ENCODE measurements around the gene SHFL.

Gene SHFL

DNA sequence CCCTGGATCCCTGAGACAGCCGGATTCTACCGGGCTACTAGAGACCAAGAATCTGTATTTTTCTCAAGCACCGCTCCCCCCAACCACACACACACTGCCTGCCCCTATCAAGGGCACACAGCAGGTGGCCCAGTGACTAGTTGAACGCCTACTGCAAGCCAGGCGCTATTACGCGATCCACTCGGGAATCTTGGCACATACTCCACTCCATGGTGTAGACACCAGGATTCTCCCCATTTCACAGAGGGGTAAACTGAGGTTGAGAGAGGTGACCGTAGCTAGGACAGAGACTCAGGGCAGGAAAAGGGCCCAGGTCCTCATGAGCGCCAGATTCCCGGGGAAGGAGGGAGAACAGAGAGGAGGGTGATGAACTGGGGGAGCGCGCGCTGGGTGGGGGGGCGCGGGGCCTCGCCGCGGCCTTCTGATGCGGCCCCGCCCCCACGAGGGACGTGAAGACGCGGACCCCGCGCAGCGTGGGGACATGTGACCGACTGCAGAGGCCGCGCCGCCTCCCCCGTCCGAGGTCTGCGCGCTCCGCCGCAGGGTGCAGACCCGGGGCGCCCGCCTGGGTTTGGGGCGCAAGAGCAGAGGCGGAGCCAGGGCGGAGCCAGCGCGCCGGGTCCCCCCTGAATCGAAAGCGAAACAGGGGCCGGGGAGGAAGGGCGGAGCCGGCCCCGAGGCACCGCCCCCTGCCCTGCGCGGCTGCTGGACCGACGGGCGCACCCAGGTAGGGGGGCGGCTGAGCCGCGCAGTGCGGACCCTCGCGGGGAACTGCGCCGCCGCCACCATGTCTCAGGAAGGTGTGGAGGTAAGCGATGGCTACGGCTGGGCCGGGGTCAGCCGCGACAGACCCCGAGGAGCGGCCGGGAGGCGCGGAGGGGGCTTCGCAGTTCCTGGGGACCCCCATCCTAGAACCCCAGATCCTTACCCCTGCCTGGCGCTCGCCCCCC, at the start of gene SHFL:
Gene SHFL, plus strand, starts transcription at position 677 of the 950 bp plus-strand sequence. Its CDS starts 111 bp downstream, at position 788.
- peak in 1 of 2 donors; percentile 76 for DNase-seq (ENCODE audit: low read depth in 2 of 2, low spot score in 1 of 2)

DNA sequence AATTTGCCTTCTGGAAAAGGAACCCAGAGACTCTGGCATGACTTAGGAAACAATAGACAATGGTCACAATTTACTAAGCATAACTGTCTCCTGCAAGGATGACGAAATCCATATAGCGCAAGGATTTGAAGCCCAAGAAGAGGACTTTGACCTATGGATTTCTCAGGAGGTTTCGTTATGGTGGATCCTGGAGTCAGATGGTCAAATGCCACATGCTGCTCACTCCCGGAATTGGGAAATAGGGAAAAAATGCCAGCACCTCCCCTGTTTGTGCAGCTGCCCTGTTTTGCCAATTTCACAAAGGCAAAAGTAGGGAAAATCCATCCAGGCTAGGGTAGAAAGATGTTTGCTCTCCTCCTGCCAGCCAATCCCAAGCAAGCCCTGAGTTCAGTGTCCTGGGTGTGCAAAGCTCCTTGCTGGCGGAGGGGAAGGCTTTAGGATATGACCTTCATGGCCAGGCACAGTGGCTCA, 49.5 kb upstream of the SHFL start:
- DNase-seq (ENCODE audit: low read depth in 2 of 2, low spot score in 1 of 2): no peak

DNA sequence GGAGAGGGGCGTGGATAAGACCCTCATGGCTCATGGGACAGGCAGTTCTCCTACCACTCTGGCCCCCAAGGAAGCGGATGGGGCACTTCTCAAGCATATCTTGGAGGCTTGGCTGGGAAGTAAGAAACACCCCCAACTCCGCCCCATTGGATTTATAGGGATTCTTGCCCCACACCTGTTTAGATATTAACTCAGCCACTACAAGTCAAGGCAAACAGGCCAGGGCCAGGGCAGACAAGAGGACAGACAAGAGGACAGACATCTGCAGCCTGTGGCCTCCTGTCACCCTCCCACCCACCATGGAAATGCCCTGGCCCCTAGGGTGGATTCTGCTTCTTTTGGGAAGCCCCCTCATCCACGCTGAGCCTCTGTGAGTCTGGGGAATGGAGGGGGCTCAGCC, 48.8 kb upstream of the SHFL start:
- no peak for DNase-seq (ENCODE audit: low read depth in 2 of 2, low spot score in 1 of 2)

DNA sequence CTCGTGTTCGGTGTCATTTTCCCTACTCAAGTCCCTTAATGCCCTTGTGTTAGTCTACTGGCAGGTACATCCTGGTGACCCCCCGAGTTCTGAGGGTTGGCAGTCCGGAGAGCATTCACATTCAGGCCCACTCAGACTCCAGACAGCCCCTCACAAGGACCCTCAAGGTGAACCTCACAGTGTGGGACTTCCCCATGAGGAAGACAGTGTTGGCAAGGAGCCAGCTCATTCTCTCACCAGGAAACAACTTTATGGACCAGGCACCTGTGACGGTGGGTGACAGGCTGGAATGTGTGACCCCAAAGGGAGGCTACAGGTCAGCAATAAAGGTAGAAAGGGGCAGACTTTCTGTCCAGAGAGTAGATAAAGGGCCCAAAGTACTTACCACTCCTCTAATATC, 48.3 kb upstream of the SHFL start:
- DNase-seq (ENCODE audit: low read depth in 2 of 2, low spot score in 1 of 2): no peak

DNA sequence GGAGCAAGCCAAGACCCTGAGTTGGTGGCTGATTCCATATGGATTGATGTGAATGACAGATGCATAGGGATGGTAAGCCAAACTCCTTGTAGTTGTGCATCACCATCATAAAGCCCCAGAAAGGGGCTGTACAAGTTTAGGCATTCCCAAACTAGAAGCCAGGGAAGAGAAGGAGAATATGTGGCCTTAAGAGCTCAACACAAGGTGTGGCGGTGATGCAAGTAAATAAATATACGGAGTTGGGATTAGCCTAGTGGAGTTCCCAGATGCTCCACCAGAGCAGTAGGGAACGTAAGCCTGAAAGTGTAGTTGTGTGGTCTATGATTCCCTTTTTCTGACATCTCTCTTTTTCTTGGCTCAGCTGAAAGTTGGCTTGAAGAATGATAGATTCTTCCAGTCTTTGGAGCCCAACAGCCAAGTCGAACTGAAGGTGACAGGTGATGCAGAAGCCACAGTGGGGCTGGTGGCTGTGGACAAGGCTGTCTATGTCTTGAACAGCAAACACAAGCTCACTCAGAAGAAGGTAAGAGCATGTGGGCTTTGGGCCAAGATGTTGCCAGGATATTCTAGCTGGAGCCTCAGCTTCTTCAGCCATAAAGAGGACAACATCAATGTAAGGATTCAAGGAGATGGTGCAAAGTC, 42.7 kb upstream of the SHFL start:
- no peak for DNase-seq (ENCODE audit: low read depth in 2 of 2, low spot score in 1 of 2)

DNA sequence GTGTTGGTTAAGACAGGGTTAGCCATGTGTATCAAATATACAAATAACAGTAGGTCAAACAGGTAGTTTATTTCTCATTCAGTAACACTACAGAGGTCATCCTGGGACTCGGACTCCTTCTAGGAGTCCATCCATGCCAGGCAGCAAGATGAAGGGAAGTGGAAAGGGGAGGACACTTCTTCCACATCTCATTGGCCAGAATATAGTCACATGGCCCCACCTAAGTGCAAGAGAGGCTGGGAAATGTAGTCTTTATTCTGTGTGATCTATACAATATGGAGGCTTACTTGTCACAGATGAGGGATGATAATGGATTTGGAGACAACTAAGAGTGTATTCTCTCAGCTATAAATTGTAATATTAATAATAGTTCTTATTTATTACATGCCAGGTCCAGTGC, 41.7 kb upstream of the SHFL start:
- no peak for DNase-seq (ENCODE audit: low read depth in 2 of 2, low spot score in 1 of 2)

DNA sequence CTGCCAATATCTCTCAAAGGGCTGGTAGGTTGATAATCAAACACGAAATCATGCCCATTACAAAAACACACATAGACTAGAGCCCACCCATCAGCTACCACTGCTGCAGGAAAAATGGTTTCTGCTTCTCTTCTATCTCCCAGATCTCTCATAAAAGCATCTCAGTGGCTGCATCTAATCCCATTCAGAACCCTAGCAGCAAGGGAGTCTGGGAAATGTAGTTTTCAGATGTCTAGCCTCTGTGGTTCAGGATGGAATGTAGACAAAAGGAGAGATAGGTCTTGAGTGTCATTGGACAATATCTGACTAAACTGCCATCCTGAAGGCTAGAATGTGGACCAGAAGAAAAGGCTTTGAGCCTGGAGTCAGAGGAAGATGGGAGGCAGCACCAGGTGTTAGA, 40.7 kb upstream of the SHFL start:
- DNase-seq (ENCODE audit: low read depth in 2 of 2, low spot score in 1 of 2): no peak

DNA sequence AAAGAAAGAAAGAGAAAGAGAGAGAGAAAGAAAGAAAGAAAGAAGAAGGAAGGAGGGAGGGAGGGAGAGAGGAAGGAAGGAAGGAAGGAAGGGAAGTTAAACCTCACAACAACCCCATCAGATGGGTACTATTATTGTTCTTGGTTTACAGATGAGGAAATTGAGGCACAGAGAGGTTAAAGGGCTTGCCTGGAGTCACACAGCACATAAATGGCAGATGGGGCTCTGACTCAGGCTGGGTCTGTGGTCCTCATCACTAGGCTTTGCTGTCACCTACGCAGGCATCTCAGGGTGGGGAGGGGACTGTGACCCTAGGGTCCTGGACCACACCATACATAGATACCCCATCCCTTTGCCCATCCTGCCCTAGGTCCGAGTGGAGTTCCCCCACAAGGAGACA, 36.5 kb upstream of the SHFL start:
- DNase-seq (ENCODE audit: low read depth in 2 of 2, low spot score in 1 of 2): no peak

DNA sequence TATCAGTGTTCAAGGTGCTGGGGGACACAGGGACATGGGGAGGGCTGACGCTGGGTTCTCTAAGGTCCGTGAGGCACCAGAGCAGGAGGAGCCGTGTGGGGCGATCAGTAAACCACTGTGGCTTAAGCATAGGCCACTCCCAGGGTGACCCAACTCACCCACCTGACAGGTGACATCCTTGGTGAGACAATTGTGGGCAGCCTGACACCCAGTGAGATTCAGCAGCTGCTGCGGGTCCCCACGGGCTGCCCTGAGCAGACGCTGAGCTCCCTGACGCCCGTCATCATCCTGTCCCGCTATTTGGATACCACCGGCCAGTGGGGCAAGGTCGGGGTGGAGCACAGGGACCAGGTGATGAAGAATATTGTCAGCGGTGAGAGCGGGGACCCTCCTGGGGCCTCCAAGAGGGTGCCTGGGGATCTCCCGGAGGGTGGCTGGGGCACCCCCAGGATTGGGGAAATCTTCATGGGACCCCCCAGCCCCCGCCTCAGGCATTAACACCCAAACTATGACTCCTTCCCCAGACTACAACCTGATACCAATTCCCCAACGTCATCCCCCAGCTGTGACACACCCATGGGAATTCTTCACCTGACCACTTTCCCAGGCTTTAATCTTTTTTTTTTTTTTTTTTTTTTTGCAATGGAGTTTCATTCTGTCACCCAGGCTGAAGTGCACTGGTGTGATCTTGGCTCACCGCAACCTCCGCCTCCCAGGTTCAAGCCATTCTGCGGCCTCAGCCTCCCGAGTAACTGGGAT, 33.3 kb upstream of the SHFL start:
- DNase-seq (ENCODE audit: low read depth in 2 of 2, low spot score in 1 of 2): no peak

DNA sequence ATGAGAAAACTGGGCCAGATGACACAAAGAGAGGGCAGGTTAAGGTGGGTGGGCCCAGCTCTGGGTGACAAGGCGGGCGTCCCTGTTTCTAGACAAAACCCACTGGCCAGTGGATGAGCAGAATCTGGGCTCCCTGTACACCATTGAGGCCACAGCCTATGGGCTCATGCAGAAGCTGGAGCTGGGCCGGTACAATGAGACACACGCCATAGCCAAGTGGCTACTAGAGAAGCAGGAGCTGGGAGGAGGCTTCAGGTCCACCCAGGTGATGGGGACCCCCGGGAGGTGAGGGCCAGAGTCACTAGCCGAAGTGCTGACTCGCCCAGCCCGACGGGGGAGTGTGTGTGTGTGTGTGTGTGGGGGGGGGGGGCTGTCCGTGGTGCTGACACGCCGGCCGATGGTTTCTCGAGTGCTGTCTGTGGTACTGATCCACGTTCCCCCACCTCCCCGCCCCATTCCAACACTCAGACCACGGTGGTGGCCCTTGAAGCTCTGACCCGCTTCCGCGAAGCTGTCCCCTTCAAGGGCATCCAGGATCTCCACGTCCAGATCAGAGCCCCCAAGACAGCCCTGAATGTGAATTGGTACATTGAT, 24.3 kb upstream of the SHFL start:
- DNase-seq (ENCODE audit: low read depth in 2 of 2, low spot score in 1 of 2): no peak

DNA sequence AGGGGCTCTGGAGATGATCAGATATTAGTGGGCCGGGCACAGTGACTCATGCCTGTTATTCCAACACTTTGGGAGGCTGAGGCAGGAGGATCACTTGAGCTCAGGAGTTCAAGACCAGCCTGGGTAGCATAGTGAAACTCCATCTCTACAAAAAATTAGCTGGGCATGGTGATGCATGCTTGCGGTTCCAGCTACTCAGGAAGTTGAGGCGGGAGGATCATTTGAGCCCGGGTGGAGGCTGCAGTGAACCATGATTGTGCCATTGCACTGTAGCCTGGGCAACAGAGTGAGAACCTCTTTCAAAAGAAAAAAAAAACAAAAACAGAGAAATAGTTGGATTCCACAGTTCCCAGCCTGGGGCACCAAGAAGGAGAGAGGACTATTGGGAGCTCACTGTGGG, 17.9 kb upstream of the SHFL start:
- no peak for DNase-seq (ENCODE audit: low read depth in 2 of 2, low spot score in 1 of 2)

DNA sequence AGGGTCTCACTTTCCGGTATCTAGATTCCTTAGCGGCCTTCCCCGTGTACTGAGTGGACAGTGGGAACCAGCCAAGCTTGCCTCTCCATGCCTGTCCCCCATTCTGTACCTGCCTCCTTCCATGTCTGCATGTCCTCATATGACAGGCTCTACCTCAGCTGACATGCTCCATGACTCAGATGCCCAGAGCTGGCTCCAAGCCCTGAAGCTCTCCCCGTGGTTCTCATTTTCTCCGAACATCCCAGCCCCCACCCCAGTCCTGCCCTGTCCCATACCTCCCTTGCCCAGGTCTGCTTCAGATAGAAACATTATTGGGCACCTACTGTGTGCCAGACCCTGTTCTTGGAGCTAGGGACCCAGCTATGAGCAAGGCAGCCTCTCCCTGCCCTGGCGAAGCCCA, 17.1 kb upstream of the SHFL start:
- no peak for DNase-seq (ENCODE audit: low read depth in 2 of 2, low spot score in 1 of 2)

DNA sequence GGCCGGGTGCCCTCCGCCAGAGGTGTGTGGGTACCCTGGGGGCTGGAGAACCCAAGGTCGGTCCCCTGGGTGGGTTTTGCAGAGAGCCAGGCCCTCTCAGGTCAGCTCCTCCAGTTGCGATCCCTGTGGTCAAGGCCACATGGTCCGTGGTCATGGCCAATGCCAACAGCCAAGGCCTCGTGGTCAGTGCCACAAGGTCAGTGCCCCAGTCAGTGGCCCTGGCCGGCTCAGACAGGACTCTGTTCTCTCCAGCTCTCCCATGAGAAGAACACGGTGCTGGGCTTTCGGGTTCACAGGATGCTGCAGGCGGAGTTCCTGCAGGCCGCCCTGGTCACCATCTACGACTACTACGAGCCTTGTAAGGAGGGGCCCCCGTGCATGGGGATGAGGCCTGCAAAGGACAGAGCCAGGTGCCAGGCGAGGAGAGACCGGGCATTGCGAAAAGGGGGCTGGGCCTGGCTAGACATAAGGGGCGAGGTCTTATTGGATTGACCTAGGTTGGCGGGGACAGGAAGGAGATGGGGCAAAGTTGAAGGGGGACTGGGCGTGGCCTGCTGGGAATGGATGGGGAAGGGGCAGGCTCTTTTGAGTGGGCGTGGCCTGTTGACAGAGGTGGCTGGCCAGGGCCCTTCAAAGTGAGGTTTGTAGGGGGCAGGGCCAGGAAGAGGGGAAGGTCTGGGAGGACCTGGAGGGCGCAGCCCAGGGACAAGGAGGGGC, 15.2 kb upstream of the SHFL start:
- no peak for DNase-seq (ENCODE audit: low read depth in 2 of 2, low spot score in 1 of 2)

DNA sequence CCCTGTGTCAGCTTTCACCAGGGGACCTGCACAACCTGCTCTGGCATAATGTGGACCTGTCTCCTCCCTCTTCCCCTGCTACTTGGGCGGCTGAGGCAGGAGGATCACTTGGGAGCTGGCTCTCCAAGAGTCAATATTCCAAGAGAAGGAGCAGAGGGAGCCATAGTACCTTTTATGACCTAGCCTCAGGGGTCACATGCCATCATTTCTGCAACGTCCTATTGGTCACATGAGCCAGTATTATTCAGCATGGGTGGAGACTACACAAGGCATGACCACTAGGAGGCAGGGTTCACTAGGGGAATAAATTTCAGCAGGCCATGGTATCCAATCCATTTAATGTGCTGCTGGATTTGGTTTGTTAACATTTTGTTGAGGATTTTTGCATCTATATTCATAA, 12.0 kb upstream of the SHFL start:
- DNase-seq (ENCODE audit: low read depth in 2 of 2, low spot score in 1 of 2): no peak

DNA sequence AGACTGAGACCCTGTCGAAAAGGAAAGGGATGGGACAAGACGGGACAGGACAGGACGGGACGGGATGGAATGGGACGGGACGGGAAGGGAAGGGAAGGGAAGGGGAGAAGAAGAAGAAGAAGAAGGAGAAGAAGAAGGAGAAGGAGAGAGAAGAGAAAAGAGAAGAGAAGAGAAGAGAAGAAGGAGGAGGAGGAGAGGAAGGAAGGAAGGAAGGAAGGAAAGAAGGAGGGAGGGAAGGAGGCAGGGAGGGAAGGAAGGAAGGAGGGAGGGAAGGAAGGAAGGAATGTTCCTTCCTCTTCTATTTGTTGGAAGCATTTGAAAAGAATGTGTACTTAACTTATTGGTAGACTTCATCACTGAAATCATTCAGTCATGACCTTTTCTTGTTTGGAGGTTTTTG, 9.6 kb upstream of the SHFL start:
- no peak for DNase-seq (ENCODE audit: low read depth in 2 of 2, low spot score in 1 of 2)

DNA sequence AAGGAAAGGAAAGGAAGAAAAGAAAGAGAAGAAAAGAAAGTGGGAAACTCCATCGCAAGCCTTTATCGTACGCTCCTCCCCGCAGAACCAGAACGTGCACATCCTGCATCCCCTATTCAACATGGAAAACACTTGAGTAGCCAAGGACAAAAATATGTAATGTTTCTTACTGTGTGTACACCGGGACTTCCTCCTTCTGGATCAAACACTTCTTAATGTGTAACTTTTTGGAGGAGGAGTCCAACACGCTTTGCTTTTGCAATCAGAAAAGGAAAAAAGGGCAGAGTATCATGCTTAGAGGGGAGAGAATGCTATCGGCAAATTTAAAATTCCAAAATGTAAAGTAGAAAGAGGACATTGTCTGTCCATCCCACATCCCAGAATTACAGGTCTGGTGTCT, 7.8 kb upstream of the SHFL start:
- DNase-seq (ENCODE audit: low read depth in 2 of 2, low spot score in 1 of 2): no peak

DNA sequence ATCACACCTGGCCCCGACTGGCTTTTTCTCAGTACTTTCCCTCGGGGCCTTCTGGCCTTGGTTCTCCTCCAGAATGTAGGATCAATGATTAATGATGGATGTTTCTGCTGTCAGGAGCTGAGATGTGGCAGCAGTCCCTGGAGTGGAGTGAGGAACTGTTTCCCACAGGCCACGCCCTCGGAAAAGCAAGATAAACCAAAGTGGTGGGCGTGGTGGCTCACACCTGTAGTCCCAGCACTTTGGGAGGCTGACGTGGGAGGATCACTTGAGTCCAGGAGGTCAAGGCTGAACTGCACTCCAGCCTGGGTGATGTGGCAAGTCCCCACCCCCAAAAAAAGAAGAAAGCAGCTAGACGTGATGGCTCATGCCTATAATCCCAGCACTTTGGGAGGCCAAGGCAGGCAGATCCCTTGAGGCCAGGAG, 7.1 kb upstream of the SHFL start:
- DNase-seq (ENCODE audit: low read depth in 2 of 2, low spot score in 1 of 2): no peak

DNA sequence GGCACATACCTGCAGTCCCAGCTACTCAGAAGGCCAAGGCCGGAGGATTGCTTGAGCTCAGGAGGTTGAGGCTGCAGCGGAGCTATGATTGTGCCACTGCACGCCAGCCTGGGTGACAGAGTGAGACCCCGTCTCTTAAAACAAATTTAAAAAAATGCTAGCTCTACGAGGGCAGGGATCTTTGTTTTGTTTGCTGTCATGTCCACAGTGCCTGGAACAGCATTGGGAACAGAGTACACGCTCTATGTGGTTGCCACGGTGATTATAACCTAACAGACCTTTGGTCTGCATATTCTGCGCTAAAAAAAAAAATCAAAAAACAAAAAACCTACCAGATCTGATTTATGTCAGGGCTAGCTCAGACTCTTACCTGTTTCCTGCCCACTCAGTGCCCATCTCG, 2.2 kb upstream of the SHFL start:
- DNase-seq (ENCODE audit: low read depth in 2 of 2, low spot score in 1 of 2): no peak

DNA sequence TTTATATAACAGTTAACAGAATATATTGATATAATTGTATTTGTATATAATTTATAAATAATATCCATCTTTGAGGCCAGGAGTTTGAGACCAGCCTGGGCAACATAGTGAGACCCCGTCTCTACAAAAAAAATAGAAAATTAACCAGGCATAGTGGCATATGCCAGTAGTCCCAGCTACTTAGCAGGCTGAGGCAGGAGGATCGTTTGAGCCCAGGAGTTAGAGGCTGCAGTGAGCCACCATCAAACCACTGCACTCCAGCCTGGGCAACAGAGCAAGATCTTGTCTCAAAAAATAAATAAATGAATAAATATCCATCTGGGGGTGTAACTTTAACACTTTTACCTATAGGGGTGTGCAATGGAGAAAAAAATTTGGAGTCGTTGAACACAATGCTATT, 1.3 kb upstream of the SHFL start:
- DNase-seq (ENCODE audit: low read depth in 2 of 2, low spot score in 1 of 2): no peak

DNA sequence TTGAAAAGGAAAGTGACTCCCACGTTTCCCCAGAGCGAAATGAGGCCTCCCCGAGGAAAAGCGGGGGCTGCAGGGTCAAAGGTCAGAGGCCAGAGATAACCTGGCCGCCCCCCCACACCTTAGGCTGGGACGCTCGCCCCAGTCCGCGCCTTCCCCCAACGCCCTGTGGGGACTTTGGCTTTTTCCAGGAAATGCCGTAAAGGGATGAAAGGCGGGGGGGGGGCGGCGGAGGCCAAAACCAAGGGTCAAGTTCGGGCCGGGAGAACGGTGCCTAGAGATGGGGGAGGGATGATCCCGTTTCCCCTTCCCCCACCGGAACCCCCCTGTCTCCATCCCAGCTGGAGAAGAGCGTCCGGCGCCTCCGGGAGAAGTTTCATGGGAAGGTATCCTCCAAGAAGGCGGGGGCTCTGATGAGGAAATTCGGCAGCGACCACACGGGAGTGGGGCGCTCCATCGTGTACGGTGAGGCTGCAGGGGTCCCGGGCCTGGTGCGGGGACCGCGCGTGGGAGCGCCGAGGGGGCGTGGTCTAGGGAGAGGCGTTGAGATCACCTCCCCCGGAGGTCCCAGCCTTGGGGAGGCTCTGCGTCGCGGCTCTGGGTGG, 575 bp downstream of the SHFL start:
- DNase-seq (ENCODE audit: low read depth in 2 of 2, low spot score in 1 of 2): no peak
